ENCODE results near the gene CAMK4.

DNA sequence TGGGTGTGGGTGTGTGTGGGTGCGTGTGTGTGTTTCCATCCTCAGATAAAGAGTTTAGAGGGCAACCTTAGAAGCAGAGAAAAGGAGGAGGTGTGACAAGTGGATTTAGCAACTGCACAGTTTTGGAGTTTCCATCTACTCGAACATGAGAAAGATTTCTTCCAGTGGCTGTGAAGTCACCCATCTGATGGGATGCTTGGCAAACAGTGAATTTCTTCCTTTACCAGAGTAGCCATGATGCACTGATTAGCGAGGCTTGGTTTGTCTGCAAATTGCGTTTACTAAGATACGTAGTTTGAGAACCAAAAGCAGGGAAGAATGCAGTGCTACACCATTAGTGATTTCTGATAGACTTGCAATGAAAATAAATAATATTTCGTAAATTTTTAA is 288.9 kb downstream of the CAMK4 start:
- TF ChIP-seq, protein P1, sequence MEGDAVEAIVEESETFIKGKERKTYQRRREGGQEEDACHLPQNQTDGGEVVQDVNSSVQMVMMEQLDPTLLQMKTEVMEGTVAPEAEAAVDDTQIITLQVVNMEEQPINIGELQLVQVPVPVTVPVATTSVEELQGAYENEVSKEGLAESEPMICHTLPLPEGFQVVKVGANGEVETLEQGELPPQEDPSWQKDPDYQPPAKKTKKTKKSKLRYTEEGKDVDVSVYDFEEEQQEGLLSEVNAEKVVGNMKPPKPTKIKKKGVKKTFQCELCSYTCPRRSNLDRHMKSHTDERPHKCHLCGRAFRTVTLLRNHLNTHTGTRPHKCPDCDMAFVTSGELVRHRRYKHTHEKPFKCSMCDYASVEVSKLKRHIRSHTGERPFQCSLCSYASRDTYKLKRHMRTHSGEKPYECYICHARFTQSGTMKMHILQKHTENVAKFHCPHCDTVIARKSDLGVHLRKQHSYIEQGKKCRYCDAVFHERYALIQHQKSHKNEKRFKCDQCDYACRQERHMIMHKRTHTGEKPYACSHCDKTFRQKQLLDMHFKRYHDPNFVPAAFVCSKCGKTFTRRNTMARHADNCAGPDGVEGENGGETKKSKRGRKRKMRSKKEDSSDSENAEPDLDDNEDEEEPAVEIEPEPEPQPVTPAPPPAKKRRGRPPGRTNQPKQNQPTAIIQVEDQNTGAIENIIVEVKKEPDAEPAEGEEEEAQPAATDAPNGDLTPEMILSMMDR (IDR thresholded peaks at IDR 0.05), result no peak
- TF ChIP-seq POLR2A (IDR thresholded peaks at IDR 0.05) (no peak), POLR2AphosphoS5 (IDR thresholded peaks at IDR 0.05) (no peak)

All from prostate gland (tissue), 2 donors.